Mesendoderm (in vitro differentiated cells): ENCODE data around the gene ERFL.
"Not testable (repeated sequence)": the region's sequence is repeated elsewhere in the genome, so short reads cannot be mapped to it uniquely, and the experiment has no call there.

Experiments used
- DNase-seq: peaks from one replicate; pipeline ENCODE4 v3.0.0; 2013
- H2AK5ac ChIP-seq: 2 replicates; pipeline ENCODE4 v1.6.1; 2013; ENCODE audit warnings: low read length, inconsistent platforms
- H2BK120ac ChIP-seq: 2 replicates; pipeline ENCODE4 v1.6.1; 2013; ENCODE audit warnings: low read depth, mild to moderate bottlenecking, low read length, moderate library complexity, mixed read lengths
- H2BK15ac ChIP-seq: replicated peaks from 2 replicates; pipeline ENCODE4 v1.6.1; 2013; ENCODE audit warnings: low read depth, mild to moderate bottlenecking, moderate library complexity
- H2BK5ac ChIP-seq: 2 replicates; pipeline ENCODE4 v1.6.1; 2013; ENCODE audit warnings: low read length, inconsistent platforms
- H3K18ac ChIP-seq: 2 replicates; pipeline ENCODE4 v1.6.1; 2013; ENCODE audit warnings: mild to moderate bottlenecking, low read length, mixed read lengths
- H3K23ac ChIP-seq: one replicate; pipeline ENCODE4 v1.6.1; 2013; ENCODE audit warnings: low read length
- H3K27ac ChIP-seq: 2 replicates; pipeline ENCODE4 v1.5.1; 2013; ENCODE audit warnings: low read depth, mild to moderate bottlenecking, inconsistent platforms, low read length, moderate library complexity
- H3K27me3 ChIP-seq: 2 replicates; pipeline ENCODE4 v1.6.1; 2013; ENCODE audit warnings: low read length, control low read depth, mild to moderate bottlenecking, inconsistent platforms; ENCODE audit not compliant: insufficient read depth, poor library complexity
- H3K36me3 ChIP-seq: 2 replicates; pipeline ENCODE4 v1.6.1; 2013; ENCODE audit warnings: low read length, inconsistent platforms; ENCODE audit not compliant: control insufficient read depth, insufficient read depth
- H3K4ac ChIP-seq: one replicate; pipeline ENCODE4 v1.6.1; 2013; ENCODE audit warnings: low read depth, mild to moderate bottlenecking, low read length, moderate library complexity
- H3K4me1 ChIP-seq: 2 replicates; pipeline ENCODE4 v1.6.1; 2013; ENCODE audit warnings: low read depth, low read length, inconsistent platforms; ENCODE audit not compliant: control insufficient read depth
- H3K4me2 ChIP-seq: 2 replicates; pipeline ENCODE4 v1.6.1; 2013; ENCODE audit warnings: low read length
- H3K4me3 ChIP-seq: 2 replicates; pipeline ENCODE4 v1.5.1; 2013; ENCODE audit warnings: mild to moderate bottlenecking, low read length
- H3K56ac ChIP-seq: one replicate; pipeline ENCODE4 v1.6.1; 2013; ENCODE audit warnings: low read length
- H3K79me1 ChIP-seq: 2 replicates; pipeline ENCODE4 v1.6.1; 2013; ENCODE audit warnings: low read length, inconsistent platforms
- H3K79me2 ChIP-seq: 2 replicates; pipeline ENCODE4 v1.6.1; 2013; ENCODE audit warnings: mild to moderate bottlenecking, low read length; ENCODE audit not compliant: control insufficient read depth, insufficient read depth
- H3K9ac ChIP-seq: 2 replicates; pipeline ENCODE4 v1.6.1; 2013; ENCODE audit warnings: low read length, inconsistent platforms
- H4K5ac ChIP-seq: one replicate; pipeline ENCODE4 v1.6.1; 2013; ENCODE audit warnings: low read length
- H4K8ac ChIP-seq: one replicate; pipeline ENCODE4 v1.6.1; 2013; ENCODE audit warnings: low read depth, mild to moderate bottlenecking, control low read depth, low read length, moderate library complexity
- WGBS: extraction: QIAGEN DNeasy Blood & Tissue Kit; methylation state at CpG from one replicate; pipeline ENCODE4 v1.1.7; 2013; ENCODE audit warnings: low lambda C conversion rate, missing lambda C conversion rate; ENCODE audit not compliant: insufficient coverage; ENCODE audit errors: extremely low coverage; 5-methylcytosine and 5-hydroxymethylcytosine counted together

Gene ERFL

GRCh38 chr19:41877916-41878905 is 50.0 kb downstream of the ERFL start:
- no peaks in the 10 kb centered on the region for H3K36me3 ChIP-seq
- H3K79me1 ChIP-seq: no peaks in the 10 kb centered on the region
- H4K5ac ChIP-seq: no peak overlapping the region
- no peak overlapping the region for H3K9ac ChIP-seq
- H3K4me3 ChIP-seq: no peak overlapping the region
- no peak overlapping the region for H2BK15ac ChIP-seq
- H3K4me2 ChIP-seq: no peak overlapping the region
- no peaks in the 10 kb centered on the region for H3K27me3 ChIP-seq
- no peak overlapping the region for H3K56ac ChIP-seq
- no peak overlapping the region for H3K4ac ChIP-seq
- no peak overlapping the region for H2AK5ac ChIP-seq
- H3K4me1 ChIP-seq: no peaks in the 10 kb centered on the region
- no CpG with 5 or more reads among the region's 17 CpGs for WGBS
- no peak overlapping the region for H2BK120ac ChIP-seq
- no peak overlapping the region for H4K8ac ChIP-seq
- no peak overlapping the region for H3K27ac ChIP-seq
- H3K18ac ChIP-seq: no peak overlapping the region
- H3K23ac ChIP-seq: no peak overlapping the region
- no peak for DNase-seq
- no peaks in the 10 kb centered on the region for H3K79me2 ChIP-seq
- H2BK5ac ChIP-seq: no peak overlapping the region

- Histone ChIP-seq H3K79me2 (no peaks in the 10 kb centered on the region), H4K5ac (no peak within 1 kb of the TSS), H2AK5ac (no peak within 1 kb of the TSS), H3K27me3 (no peaks in the 10 kb centered on the region), H3K4me3 (no peak within 1 kb of the TSS), H2BK15ac (no peak within 1 kb of the TSS), H3K4me1 (no peaks in the 10 kb centered on the region), H4K8ac (no peak within 1 kb of the TSS), H2BK120ac (no peak within 1 kb of the TSS), H3K9ac (peak within 1 kb of the TSS; percentile 6), H3K18ac (no peak within 1 kb of the TSS), H3K23ac (no peak within 1 kb of the TSS), H3K4ac (no peak within 1 kb of the TSS), H3K56ac (peak within 1 kb of the TSS; percentile 42), H3K36me3 (no peaks in the 10 kb centered on the region), H2BK5ac (no peak within 1 kb of the TSS), H3K79me1 (no peaks in the 10 kb centered on the region), H3K4me2 (no peak within 1 kb of the TSS), H3K27ac (no peak within 1 kb of the TSS)
- DNase-seq: no peak
- no CpG with 5 or more reads among the region's 9 CpGs for WGBS
These were observed 51.1 kb downstream of the ERFL start, which contains the start of gene CD79A for GRCh38 chr19:41876847-41877832. TSS of gene CD79A (plus strand) at chr19:41877279. CDS start at chr19:41877305, 26 bp downstream.

- H3K4me2 ChIP-seq, H3K27ac ChIP-seq, H3K4me1 ChIP-seq, H3K23ac ChIP-seq, H3K4me3 ChIP-seq, H3K9ac ChIP-seq, H3K56ac ChIP-seq, DNase-seq, H2BK15ac ChIP-seq, H2BK5ac ChIP-seq, H3K18ac ChIP-seq, H3K79me2 ChIP-seq, H4K5ac ChIP-seq, H3K36me3 ChIP-seq, H2AK5ac ChIP-seq, H3K4ac ChIP-seq, H2BK120ac ChIP-seq, H4K8ac ChIP-seq, H3K79me1 ChIP-seq, H3K27me3 ChIP-seq: not testable (repeated sequence)
- WGBS: no CpG with 5 or more reads among the region's 3 CpGs
These were observed 52.3 kb downstream of the ERFL start for GRCh38 chr19:41875973-41876372.

GRCh38 chr19:41872775-41873647 is 55.2 kb downstream of the ERFL start:
- peak; percentile 93 for DNase-seq
- WGBS: no CpG with 5 or more reads among the region's 18 CpGs

GRCh38 chr19:41872384-41872774 is 55.9 kb downstream of the ERFL start:
- WGBS: no CpG with 5 or more reads among the region's 12 CpGs
- no peak overlapping the region for H2BK120ac ChIP-seq
- H3K4ac ChIP-seq: no peak overlapping the region
- no peak overlapping the region for H3K27ac ChIP-seq
- H3K56ac ChIP-seq: no peak overlapping the region
- H3K79me2 ChIP-seq: peaks cover 3% of the 10 kb centered on the region
- no peak overlapping the region for H4K8ac ChIP-seq
- H3K9ac ChIP-seq: no peak overlapping the region
- H4K5ac ChIP-seq: no peak overlapping the region
- no peak for DNase-seq
- H2AK5ac ChIP-seq: no peak overlapping the region
- H3K79me1 ChIP-seq: peaks cover 5% of the 10 kb centered on the region
- peaks cover 8% of the 10 kb centered on the region for H3K36me3 ChIP-seq
- no peak overlapping the region for H3K18ac ChIP-seq
- no peaks in the 10 kb centered on the region for H3K4me1 ChIP-seq
- no peak overlapping the region for H3K23ac ChIP-seq
- H3K4me3 ChIP-seq: no peak overlapping the region
- H3K4me2 ChIP-seq: no peak overlapping the region
- H3K27me3 ChIP-seq: no peaks in the 10 kb centered on the region
- H2BK5ac ChIP-seq: no peak overlapping the region
- H2BK15ac ChIP-seq: no peak overlapping the region

More at GRCh38 chr19:41872775-41873647, 55.2 kb downstream of the ERFL start:
- no peak overlapping the region for H4K8ac ChIP-seq
- H3K4me3 ChIP-seq: no peak overlapping the region
- H3K4ac ChIP-seq: no peak overlapping the region
- H2BK5ac ChIP-seq: no peak overlapping the region
- H3K79me2 ChIP-seq: peaks cover under 1% of the 10 kb centered on the region
- peaks cover 2% of the 10 kb centered on the region for H3K79me1 ChIP-seq
- no peak overlapping the region for H2AK5ac ChIP-seq
- no peak overlapping the region for H3K4me2 ChIP-seq
- H3K36me3 ChIP-seq: peaks cover 6% of the 10 kb centered on the region
- no peak overlapping the region for H3K18ac ChIP-seq
- no peaks in the 10 kb centered on the region for H3K4me1 ChIP-seq
- H3K23ac ChIP-seq: no peak overlapping the region
- no peak overlapping the region for H3K9ac ChIP-seq
- H4K5ac ChIP-seq: no peak overlapping the region
- H2BK15ac ChIP-seq: no peak overlapping the region
- H2BK120ac ChIP-seq: no peak overlapping the region
- no peak overlapping the region for H3K56ac ChIP-seq
- H3K27me3 ChIP-seq: no peaks in the 10 kb centered on the region
- no peak overlapping the region for H3K27ac ChIP-seq
